ENCODE measurements around the gene CDC73. TPM values are rescaled to one million over a fixed set of nuclear protein-coding genes. Genes with fewer than 3 reads are reported as not detected.

The CDC73 gene
- total RNA-seq, 1 experiment from 2014 or later = 62.5 TPM

- no peak for DNase-seq
- no peak overlapping the region for H3K18ac ChIP-seq (ENCODE audit: insufficient read length, low read depth, low read length)
- no peak overlapping the region for H2BK5ac ChIP-seq (ENCODE audit: insufficient read length, low read length)
- H3K79me1 ChIP-seq (ENCODE audit: insufficient read depth, low read depth, low read length, poor library complexity, severe bottlenecking) = no peaks in the 10 kb centered on the region
- no peak for TF ChIP-seq CTCF (conservative IDR thresholded peaks at IDR 0.05)
- Mint-ChIP-seq H3K4me3 (no peak overlapping the region), H3K9me3 (no peaks in the 10 kb centered on the region), H3K27ac (peak overlapping the region; percentile 65 to 84 (median 70); a peak in 5 of 7 replicates), H3K36me3 (ENCODE audit: insufficient read depth in 1 of 3, low read depth in 3 of 3) (peaks cover 0 to 8% (median 0%) of the 10 kb centered on the region in 3 experiments; a peak in 2 of 7 replicates), H3K4me1 (no peaks in the 10 kb centered on the region), H3K27me3 (ENCODE audit: low read depth) (no peaks in the 10 kb centered on the region)
- H3T11ph ChIP-seq (ENCODE audit: low read length) = no peak overlapping the region
- no peak overlapping the region for H3K4ac ChIP-seq (ENCODE audit: low read depth, low read length)
- H3K23me2 ChIP-seq (ENCODE audit: insufficient read length, low read depth, low read length, poor library complexity, severe bottlenecking) = no peaks in the 10 kb centered on the region
- WGBS (ENCODE audit: extremely low coverage, insufficient read length, low lambda C conversion rate) = no CpG with 5 or more reads among the region's 11 CpGs
- H3K4me1 ChIP-seq (ENCODE audit: insufficient read depth, low read length) = no peaks in the 10 kb centered on the region
- H3K56ac ChIP-seq (ENCODE audit: insufficient read length, low read depth, low read length) = no peak overlapping the region
- no peak overlapping the region for H3K23ac ChIP-seq (ENCODE audit: insufficient read length, low read depth, low read length)
- no peaks in the 10 kb centered on the region for H3K9me3 ChIP-seq (ENCODE audit: control insufficient read depth, low read depth, low read length)
- H4K91ac ChIP-seq (ENCODE audit: insufficient read length, low read depth, low read length) = no peak overlapping the region
- H3K14ac ChIP-seq (ENCODE audit: insufficient read depth, low read length) = no peak overlapping the region
- no peak overlapping the region for H2AFZ ChIP-seq (ENCODE audit: low read length)
- H2BK12ac ChIP-seq (ENCODE audit: insufficient read length, low read depth, low read length) = no peak overlapping the region
- no peak overlapping the region for H4K8ac ChIP-seq (replicated peaks; ENCODE audit: insufficient read length, low read depth, low read length)
- no peak overlapping the region for H2BK20ac ChIP-seq (ENCODE audit: low read depth, low read length, poor library complexity, severe bottlenecking)
- no peaks in the 10 kb centered on the region for H3K79me2 ChIP-seq (ENCODE audit: insufficient read depth, low read length)
- H3K27me3 ChIP-seq (ENCODE audit: insufficient read depth, low read length) = no peaks in the 10 kb centered on the region
- no peaks in the 10 kb centered on the region for H4K20me1 ChIP-seq (ENCODE audit: control insufficient read depth, insufficient read depth, insufficient read length)
- H2AK5ac ChIP-seq (ENCODE audit: insufficient read length, low read length) = no peak overlapping the region
- H2BK120ac ChIP-seq (ENCODE audit: low read depth, low read length, poor library complexity, severe bottlenecking) = no peak overlapping the region
- no peak overlapping the region for H2BK15ac ChIP-seq (ENCODE audit: low read depth, low read length)
- H4K5ac ChIP-seq (ENCODE audit: insufficient read length, low read depth, low read length) = no peak overlapping the region
- no peak overlapping the region for H3K4me2 ChIP-seq (ENCODE audit: insufficient read depth, insufficient read length, low read length)
- H3K27ac ChIP-seq (ENCODE audit: insufficient read length, low read depth, low read length) = no peak overlapping the region
- no peak overlapping the region for H3K9ac ChIP-seq (ENCODE audit: extremely low read depth, insufficient read length, low read length)
Measured at GRCh38 chr1:193094112-193094511, 27.7 kb upstream of the CDC73 start.

Measured in H9 (cell line).